Measurements from ENCODE around the gene MDC1.
A peak's percentile ranks its signal among the peaks of the same experiment; 100 is the strongest.
"Not testable (repeated sequence)": the region's sequence is repeated elsewhere in the genome, so short reads cannot be mapped to it uniquely, and the experiment has no call there.

Gene MDC1

DNA sequence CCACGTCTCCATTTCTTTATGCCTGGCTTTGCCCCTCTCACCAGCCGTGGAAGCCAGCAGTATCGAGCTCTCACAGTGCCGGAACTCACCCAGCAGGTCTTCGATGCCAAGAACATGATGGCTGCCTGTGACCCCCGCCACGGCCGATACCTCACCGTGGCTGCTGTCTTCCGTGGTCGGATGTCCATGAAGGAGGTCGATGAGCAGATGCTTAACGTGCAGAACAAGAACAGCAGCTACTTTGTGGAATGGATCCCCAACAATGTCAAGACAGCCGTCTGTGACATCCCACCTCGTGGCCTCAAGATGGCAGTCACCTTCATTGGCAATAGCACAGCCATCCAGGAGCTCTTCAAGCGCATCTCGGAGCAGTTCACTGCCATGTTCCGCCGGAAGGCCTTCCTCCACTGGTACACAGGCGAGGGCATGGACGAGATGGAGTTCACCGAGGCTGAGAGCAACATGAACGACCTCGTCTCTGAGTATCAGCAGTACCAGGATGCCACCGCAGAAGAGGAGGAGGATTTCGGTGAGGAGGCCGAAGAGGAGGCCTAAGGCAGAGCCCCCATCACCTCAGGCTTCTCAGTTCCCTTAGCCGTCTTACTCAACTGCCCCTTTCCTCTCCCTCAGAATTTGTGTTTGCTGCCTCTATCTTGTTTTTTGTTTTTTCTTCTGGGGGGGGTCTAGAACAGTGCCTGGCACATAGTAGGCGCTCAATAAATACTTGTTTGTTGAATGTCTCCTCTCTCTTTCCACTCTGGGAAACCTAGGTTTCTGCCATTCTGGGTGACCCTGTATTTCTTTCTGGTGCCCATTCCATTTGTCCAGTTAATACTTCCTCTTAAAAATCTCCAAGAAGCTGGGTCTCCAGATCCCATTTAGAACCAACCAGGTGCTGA, 7.0 kb upstream of the MDC1 start:
- not testable (repeated sequence) for DNase-seq

DNA sequence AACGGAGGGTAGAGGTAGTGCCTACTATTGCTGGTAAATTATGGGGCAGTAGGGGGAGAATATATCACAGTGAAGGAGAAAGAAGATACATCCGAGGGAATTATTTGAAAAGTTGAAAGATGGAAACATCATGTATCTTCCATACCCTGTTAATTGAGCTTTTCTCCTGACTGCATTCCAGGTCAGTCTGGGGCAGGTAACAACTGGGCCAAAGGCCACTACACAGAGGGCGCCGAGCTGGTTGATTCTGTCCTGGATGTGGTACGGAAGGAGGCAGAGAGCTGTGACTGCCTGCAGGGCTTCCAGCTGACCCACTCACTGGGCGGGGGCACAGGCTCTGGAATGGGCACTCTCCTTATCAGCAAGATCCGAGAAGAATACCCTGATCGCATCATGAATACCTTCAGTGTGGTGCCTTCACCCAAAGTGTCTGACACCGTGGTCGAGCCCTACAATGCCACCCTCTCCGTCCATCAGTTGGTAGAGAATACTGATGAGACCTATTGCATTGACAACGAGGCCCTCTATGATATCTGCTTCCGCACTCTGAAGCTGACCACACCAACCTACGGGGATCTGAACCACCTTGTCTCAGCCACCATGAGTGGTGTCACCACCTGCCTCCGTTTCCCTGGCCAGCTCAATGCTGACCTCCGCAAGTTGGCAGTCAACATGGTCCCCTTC, 6.2 kb upstream of the MDC1 start:
- DNase-seq, result not testable (repeated sequence)

DNA sequence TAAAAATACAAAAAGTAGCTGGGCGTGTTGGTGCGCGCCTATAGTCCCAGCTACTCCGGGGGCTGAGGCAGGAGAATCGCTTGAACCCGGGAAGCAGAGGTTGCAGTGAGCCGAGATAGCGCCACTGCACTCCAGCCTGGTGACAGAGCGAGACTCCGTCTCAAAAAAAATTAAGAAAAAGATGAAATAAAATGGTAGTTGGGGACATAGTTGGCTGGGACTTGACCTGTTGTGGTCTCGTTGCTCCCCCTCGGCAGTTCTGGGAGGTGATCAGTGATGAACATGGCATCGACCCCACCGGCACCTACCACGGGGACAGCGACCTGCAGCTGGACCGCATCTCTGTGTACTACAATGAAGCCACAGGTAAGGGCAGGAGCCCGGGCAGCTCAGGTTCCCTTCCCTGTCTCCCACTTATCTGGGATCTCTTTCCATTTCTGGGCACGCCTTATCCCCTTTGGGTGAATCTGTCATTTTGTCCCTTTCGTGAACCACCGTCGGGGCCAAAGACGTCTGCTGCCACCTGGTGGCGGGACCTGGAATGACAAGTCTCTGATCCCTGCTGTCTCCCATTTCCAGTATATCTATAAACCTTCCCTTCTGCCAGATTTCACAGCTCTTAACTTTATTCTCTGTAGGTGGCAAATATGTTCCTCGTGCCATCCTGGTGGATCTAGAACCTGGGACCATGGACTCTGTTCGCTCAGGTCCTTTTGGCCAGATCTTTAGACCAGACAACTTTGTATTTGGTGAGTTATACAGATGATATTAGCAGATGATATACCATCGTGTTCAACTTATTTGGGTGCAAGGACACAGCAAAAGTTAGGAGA, 5.4 kb upstream of the MDC1 start:
- peak; percentile 39 for DNase-seq

DNA sequence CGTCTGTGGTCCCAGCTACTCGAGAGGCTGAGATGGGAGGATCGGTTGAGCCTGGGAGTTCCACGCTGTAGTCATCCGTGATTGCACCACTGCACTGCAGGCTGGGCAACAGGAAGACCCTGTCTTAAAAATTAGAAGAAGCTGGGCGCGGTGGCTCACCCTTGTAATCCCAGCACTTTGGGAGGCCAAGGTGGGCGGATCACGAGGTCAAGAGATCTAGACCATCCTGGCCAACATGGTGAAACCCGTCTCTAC, 4.9 kb upstream of the MDC1 start:
- not testable (repeated sequence) for DNase-seq

DNA sequence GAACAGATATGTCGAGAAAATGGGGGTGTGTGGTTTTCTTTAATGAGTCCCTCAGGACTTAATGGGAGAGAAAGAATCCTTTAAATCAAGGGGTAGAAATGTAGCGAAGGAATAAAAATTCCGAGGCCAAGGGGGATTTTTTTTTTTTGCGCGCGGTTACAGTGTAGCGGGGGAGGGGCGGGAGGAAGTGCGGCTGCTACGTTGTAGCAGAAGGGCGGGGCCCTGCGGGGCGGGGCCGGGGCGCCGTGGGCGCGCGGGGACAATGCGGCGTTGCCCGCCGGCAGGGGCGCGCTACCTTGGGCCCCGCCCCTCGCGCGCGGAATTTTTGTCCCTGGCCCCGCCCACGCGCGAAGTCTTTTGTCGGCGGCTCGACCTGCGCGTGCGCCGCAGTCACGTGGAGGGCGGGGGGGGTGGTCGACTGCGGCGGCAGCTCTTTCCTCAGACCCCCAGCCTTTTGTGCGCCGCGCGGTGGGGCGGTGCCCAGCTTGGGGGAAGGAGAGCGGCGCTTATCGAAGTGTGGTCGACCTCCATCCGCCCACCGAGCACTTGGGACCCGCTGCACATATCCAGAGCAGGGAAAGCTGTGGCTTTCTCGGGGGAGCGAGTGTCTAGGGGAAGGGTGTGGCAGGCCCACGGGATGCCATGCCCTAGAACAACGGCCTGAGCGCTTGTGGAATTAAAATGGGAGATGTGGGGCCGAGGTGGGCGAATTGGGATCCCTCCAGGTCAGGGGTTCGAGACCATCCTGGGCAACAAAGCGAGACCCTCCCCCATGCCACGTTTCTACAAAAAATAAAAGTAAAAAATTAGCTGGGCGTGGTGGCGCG, 4.3 kb upstream of the MDC1 start:
- peak; percentile 57 for DNase-seq

DNA sequence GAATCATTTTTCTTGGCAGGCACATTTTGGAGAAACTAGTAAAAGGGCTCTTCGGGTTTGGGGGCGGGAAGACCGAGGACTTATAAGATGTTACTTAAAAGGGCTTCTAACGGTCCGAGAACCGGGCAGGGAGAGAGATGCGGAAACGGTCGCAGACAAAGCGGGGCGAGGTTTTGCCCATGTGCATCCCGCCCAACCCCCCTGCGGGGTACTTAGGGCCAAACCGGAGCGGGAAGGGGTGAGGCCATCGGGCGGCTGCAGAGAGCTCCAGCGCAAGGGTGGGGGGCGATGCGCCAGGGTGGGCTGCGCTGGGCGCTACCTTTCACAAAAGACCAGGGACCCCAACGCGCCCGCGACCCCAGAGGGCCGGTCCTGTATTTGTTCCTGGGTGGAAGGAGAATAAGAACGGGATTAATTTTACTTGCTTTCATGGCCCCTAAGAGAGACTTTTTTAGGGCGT, 3.7 kb upstream of the MDC1 start:
- peak; percentile 37 for DNase-seq

DNA sequence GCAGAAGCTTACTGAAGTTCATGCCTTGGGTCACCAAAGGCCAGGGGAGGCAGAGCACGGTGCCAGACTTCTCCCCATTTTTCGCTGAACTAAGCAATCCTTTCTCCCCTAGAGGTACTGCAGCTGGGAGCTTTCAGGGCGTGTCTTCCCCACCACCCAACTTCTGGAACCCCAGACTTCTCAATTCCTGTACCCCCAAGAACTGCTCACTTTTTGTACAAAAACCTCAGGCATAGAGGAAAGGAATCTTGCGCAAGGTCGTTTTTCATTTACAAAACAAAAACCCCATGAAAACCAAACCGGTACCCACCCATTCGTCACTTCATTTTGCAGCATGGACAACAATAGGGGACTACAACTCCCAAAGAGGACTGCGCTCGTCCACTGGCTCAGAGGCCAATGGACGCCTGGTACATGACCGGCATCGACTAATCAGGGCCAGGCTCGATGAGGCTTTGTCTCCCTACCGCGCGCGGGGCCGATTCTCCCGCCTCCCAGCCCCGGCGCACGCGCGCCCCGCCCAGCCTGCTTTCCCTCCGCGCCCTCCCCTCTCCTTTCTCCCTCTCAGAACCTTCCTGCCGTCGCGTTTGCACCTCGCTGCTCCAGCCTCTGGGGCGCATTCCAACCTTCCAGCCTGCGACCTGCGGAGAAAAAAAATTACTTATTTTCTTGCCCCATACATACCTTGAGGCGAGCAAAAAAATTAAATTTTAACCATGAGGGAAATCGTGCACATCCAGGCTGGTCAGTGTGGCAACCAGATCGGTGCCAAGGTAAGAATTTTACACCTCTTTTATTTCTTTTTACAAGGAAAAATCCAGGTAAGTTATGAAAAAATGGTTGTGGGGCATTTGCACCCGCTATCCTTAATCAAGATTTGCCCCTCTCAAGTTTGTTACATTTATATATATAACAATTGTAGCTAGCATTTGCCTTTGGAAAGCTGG, 3.0 kb upstream of the MDC1 start, which contains the start of gene TUBB:
Gene TUBB, plus strand, starts transcription at position 562 of the 947 bp plus-strand sequence. Its CDS starts 155 bp downstream, at position 717.
- DNase-seq, result peak; percentile 95

DNA sequence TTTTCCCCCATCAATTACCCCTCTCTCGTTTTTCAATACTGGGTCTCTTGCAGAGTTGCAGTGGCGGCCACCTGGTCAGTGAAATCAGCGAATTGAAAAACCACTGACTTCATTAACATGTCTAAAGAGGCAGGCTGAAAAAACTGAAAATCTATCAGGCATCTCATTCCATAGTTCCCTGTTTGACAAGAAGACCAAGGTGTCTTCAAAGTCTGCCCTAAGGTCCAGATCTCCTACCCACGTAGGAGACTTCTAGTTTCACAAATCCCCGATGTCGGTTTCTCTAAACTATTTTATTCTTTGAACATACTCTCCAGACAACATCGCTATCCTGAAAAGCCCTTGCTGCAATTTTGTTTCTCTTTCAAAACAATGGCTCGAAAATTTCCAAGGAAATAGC, 2.3 kb upstream of the MDC1 start:
- DNase-seq, result no peak

DNA sequence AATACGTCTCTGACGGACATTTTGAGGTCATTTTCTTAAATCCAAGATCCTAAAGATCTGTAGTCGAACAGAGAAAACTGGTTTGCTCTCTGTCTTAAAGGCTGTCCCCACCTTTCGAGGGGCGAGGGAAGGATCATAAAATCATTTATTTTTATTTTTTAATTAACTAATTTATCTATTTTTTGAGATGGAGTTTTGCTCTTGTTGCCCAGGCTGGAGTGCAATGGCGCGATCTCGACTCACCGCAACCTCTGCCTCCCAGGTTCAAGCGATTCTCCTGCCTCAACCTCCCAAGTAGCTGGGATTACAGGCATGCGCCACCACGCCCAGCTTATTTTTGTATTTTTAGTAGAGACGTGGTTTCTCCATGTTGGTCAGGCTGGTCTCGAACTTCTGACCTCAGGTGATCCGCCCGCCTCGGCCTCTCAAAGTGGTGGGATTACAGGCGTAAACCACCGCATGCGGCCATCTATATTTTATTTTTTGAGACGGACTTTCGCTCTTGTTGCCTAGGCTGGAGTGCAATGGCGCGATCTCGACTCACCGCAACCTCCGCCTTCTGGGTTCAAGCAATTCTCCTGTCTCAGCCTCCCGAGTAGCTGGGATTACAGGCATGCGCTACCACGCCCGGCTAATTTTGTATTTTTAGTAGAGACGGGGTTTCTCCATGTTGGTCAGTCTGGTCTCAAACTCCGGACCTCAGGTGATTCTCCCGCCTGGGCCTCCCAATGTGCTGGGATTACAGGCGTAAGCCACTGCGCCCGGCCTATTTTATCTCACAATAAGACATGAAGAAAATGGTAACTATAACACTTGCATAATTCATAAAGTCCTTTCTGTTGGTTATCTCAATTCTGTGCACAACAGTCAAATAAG, 1.0 kb upstream of the MDC1 start:
- DNase-seq, result not testable (repeated sequence)

DNA sequence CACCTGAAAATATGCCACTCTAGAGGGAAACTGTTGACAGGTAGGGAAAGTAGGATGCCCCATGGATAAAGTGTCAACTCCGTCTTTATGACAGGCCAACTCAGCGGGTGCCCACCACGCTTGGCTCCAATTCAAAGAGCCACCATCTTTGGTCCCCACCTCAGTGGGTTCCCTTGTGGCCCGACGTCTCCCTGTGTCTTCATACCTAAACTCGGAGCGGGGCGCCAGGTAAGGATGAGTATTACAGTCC, 277 bp downstream of the MDC1 start:
- no peak for DNase-seq

DNA sequence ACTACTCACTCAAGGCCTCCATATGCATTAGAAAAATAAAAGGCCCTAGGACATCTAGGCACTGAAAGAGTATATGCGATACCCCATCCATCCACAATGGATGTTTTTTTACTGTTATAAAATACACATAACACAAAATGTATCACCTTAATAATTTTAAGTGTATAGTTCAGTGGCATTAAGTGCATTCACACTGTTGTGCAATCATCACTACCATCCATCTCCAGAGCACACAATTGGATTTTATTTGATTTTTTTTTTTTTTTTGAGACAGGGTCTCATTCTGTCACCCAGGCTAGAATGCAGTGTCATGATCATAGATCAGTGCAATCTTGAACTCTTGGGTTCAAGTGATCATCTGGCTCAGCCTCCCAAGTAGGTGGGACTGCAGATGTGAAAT, 2.8 kb downstream of the MDC1 start:
- no peak for DNase-seq

DNA sequence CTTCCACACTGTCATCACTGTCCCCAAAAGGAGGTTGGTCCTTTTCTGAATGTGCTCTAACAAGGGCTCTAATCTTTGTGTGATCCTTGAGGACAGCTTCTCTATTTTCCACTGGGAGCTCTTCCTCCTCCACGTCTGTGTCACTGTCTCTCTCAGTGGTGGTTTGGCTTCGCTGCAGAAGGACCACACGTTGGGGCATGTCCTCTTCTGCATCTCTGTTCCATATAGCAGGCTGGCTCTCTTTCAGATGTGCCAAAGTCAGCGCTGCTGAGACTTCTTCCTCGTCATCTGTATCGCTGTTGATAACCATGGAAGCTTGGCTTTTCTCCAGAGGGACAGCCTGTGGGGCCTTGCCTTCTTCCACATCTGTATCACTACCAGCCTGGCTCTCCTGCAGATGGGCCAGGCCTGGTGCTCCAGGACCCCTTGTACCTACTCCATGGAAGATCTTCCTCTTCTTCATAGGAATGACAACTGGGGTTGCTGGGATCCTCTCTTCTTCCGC, 4.6 kb downstream of the MDC1 start:
- DNase-seq, result no peak

DNA sequence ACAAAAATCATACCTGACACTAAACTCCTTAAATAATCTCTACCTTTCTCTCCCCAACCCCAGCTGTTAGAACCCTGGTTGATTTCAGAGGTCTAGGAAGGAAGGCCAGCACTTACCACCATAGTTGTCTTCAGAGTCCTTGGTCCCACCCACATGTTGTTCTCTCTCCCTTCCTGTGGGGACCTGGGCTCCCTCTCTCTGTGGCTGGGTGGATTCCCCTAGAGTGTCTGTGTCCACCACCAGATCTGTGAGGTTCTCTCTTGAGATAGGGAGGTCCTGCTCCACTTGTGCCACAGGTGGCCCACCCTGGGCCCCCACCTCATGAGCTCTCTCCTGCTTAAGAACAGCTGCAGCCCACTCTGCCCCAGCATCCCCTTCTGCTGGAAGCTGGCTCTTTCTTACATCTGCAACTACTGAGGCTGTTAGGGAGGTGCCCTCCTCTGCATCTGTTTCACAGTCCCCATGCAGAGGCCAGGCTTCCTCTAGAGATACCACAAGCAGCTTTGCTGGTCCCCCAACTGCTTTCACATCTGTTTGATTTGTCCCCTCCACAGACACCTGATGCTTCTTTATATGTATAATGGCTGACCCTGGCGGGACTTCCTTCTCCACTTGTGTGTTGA, 5.2 kb downstream of the MDC1 start:
- no peak for DNase-seq

DNA sequence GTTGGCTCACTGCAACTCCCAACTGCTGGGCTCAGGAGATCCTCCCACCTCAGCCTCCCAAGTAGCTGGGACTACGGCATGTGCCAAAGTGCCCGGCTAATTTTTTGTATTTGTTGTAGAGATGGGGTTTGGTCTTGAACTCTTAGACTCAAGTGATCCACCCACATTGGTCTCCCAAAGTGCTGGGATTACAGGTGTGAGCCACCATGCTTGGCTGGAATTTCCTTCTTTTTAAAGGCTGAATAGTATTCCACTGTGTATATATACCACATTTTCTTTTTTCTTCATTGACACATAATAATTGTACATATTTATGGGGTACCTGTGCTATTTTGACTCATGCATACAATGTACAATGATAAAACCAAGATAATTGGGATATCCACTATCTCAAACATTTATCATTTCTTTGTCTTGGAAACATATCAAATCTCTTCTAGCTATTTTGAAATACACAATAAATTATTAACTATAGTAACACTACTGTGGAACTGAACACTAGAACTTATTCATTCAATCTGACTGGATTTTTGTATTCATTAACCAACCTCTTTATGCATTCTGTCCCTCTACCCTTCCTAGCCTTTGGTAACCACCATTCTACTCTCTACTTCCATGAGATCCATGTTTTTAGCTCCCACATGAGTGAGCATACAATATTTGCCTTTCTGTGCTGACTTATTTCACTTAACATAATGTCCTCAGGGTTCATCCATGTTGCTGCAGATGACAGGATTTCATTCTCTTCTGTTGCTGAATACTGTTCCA, 7.8 kb downstream of the MDC1 start:
- DNase-seq, result no peak

DNA sequence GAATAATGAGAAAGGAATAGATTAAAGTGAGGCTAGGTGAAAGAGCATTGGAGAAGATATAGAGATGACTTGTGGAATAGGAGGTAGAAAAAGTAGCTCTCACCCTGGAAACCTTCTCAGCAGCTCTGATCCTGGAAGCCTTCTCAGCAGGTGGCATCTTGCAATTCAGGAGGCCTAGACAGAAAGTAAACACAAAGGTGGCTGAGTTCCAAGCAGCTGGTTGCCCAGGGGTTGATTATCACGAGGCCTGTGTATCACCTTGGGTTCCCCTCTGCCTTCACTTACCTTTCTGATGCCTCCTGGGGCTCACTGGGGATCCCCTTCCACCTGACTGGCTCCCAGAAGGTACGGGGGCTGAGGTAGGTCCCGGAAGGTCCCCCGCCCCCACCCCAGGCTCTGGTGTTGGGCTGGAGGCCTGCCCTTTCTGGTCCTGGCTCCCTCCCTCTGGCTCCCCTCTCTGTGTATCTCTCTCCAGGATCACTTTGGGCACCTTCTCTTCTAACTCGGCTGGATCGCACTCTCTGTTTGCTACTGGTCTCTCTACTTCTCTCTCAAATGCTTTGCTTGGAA, 9.7 kb downstream of the MDC1 start:
- no peak for DNase-seq

DNA sequence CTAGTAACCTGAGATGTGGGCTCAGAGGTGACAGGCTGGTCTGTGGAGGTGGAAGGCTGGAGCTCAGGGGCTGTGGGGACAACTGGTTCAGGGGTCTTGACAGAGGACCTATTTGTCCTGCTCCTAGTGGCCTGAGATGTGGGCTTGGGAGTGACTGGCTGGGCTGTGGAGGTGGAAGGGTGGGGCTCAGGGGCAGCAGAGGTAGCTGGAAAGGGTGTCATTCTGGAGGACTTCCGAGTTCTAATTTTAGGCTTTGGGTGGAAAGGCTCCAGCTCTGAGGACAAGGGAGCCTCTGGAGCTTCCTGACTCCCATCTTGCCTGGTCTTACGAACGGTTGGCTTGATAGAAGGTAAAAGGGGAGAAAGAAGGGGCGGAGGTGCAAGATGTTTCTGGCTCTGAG, 11.5 kb downstream of the MDC1 start:
- no peak for DNase-seq

DNA sequence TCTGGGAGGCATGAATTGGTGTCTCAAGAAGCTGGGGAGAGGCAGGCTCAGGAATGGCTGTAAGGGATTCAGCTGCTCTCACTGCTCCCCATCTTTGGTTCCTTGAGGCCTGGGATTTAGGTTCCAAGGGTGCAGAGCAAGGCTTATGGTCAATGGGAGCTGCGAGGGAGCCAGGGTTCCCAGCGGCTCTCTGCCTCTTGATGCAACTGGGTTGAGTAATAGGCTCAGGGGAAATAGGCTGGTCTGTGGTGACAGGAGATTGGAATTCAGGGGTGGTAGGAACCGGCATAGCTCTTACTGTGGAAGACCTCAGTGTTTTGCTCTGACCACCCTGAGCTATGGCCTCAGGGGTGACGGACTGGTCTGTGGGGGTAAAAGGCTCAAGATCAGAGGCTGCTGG, 13.3 kb downstream of the MDC1 start:
- DNase-seq, result no peak

DNA sequence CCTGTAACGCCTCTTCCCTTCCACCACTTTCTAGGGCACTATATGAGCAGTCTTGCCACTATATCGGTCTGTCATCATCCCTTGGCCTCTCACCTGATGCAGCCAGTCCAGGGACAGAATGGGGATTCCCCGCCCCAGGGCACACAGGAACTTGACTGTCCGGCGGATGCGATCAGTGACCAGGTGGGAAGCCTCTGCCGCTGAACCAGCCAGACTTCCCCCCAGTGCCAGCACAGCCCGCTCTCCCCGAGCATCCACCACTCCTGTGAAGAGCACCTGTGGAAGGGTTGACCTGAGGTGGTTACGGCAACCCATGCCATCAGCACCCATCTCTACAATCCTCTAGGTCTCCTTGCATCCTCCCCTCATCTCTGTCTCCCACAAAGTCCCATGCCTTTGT, 14.1 kb downstream of the MDC1 start:
- DNase-seq, result no peak

DNA sequence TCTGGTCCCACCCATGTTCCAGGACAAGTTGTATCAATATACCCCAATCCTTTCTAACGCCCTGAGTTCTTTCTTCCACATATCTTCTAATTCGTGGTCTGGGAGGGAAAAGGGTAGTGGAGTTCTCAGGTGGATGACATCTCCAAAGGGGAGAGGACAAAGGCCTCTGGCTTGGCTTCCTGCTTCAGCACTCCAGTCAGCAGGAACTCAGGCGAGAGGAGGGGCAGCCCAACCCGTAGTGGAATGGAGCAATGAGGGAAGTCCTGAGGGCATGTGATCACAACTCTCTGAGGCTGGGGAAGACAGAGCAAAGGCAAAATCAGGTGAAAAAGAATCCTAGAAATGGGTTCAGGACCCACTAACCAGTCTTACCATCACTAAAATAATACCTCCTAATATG, 16.7 kb downstream of the MDC1 start:
- no peak for DNase-seq

All from GF-D8 (cell line).